DOHH2 (cell line): ENCODE measurements around the gene DTX4.
"Not testable (repeated sequence)": the region's sequence is repeated elsewhere in the genome, so short reads cannot be mapped to it uniquely, and the experiment has no call there.

Experiments
- H3F3A ChIP-seq: fragments of 200-600 bp; sonication (generic), shearing (Covaris generic); 2 replicates; pipeline ENCODE4 v1.6.0; 2016; ENCODE audit warnings: antibody characterized with exemption, mild to moderate bottlenecking; ENCODE audit not compliant: control insufficient read depth, insufficient read depth
- H3K27ac ChIP-seq: fragments of 200-600 bp; sonication (generic); 2 replicates; pipeline ENCODE4 v1.5.1; 2014; ENCODE audit warnings: low read depth, mild to moderate bottlenecking, low read length, moderate library complexity
- H3K27me3 ChIP-seq: fragments of 200-600 bp; sonication (generic); 2 replicates; pipeline ENCODE4 v1.6.1; 2014; ENCODE audit warnings: mild to moderate bottlenecking, low read length, mixed read lengths; ENCODE audit not compliant: control insufficient read depth
- H3K36me3 ChIP-seq: fragments of 200-600 bp; sonication (generic); 2 replicates; pipeline ENCODE4 v1.6.1; 2014; ENCODE audit warnings: mild to moderate bottlenecking, low read length, moderate library complexity, mixed read lengths; ENCODE audit not compliant: control insufficient read depth
- H3K4me1 ChIP-seq: fragments of 200-600 bp; sonication (generic); 2 replicates; pipeline ENCODE4 v1.6.1; 2014; ENCODE audit warnings: mild to moderate bottlenecking, low read length, mixed read lengths; ENCODE audit not compliant: control insufficient read depth
- H3K4me2 ChIP-seq: fragments of 200-600 bp; sonication (generic); 2 replicates; pipeline ENCODE4 v1.6.0; 2014; ENCODE audit warnings: mild to moderate bottlenecking, low read length, moderate library complexity
- H3K4me3 ChIP-seq: fragments of 200-600 bp; sonication (generic); 2 replicates; pipeline ENCODE4 v1.5.1; 2014; ENCODE audit warnings: mild to moderate bottlenecking, low read length, mixed read lengths
- H3K79me2 ChIP-seq: fragments of 200-600 bp; sonication (generic); 2 replicates; pipeline ENCODE4 v1.6.1; 2014; ENCODE audit warnings: mild to moderate bottlenecking, low read length, mixed read lengths; ENCODE audit not compliant: control insufficient read depth
- H3K9me2 ChIP-seq: fragments of 200-600 bp; sonication (generic); replicated peaks from 2 replicates; pipeline ENCODE4 v1.6.1; 2014; ENCODE audit warnings: mild to moderate bottlenecking, low read length, mixed read lengths; ENCODE audit not compliant: control insufficient read depth
- H3K9me3 ChIP-seq: fragments of 200-600 bp; sonication (generic); 2 replicates; pipeline ENCODE4 v1.6.1; 2014; ENCODE audit warnings: antibody characterized with exemption, low read length, mixed read lengths; ENCODE audit not compliant: control insufficient read depth, insufficient read depth
- H4K20me1 ChIP-seq: fragments of 200-600 bp; sonication (generic); 2 replicates; pipeline ENCODE4 v1.6.0; 2014; ENCODE audit warnings: low read depth, mild to moderate bottlenecking, antibody characterized with exemption, low read length, moderate library complexity; ENCODE audit not compliant: control insufficient read depth, insufficient read depth
- EZH2phosphoT487 ChIP-seq: fragments of 200-600 bp; sonication (generic); IDR thresholded peaks from 2 replicates; pipeline ENCODE4 v1.6.1; 2017; ENCODE audit warnings: borderline replicate concordance, mild to moderate bottlenecking, antibody characterized with exemption, low read length, moderate library complexity, mixed read lengths
- TF ChIP-seq, protein P1 (sequence below): fragments of 200-600 bp; sonication (generic); IDR thresholded peaks from one replicate; pipeline ENCODE4 v1.5.1; 2014; ENCODE audit warnings: antibody characterized with exemption, mild to moderate bottlenecking, low read depth, low read length; ENCODE audit not compliant: poor library complexity, severe bottlenecking

DTX4 gene

DNA sequence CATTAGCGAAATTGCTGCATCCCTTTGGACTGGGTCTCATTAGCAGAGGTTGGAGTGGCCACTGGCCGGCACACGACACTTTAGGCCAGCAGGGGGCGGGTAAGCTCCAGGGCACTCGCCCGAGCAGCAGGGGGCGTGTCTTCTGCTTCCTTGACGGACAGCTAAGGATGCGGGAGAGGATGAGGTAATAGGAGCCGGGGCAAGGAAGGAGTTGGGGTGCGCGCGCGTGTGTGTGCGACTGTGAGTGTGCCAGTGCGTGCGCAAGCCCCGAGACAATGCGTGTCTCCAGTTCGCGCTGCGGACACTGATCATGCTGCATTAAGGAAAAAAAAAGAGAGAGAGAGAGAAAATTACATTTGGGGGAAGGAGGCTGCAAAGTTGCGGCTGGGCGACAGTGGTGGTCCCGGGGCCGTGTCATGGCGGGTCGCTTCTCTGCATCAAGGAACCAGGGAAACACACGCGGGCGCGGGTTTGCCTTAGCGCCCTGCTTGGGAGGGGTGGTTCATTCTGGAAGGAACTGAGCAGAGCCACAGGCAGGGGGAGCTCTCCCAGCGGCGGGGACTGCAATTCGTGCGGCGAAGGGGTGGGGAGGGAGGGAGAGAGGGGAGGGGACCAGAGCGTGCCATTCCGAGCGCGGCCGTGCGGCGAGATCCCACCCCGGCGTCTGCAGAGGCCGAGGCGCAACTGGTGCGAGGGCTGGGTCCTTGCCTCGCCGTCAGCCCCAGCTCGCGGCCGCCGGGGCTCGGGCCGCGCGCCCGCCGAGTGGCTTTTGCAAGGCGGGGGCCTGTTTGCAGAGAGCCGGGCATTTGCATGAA lies at the start of gene DTX4:
DTX4 (plus strand) TSS at position 625 of the 815 bp plus-strand sequence. CDS start 464 bp downstream, outside the sequence.
- H3K27ac ChIP-seq: peak within 1 kb of the TSS; percentile 22; the same call in 1 of the 2 replicates

DNA sequence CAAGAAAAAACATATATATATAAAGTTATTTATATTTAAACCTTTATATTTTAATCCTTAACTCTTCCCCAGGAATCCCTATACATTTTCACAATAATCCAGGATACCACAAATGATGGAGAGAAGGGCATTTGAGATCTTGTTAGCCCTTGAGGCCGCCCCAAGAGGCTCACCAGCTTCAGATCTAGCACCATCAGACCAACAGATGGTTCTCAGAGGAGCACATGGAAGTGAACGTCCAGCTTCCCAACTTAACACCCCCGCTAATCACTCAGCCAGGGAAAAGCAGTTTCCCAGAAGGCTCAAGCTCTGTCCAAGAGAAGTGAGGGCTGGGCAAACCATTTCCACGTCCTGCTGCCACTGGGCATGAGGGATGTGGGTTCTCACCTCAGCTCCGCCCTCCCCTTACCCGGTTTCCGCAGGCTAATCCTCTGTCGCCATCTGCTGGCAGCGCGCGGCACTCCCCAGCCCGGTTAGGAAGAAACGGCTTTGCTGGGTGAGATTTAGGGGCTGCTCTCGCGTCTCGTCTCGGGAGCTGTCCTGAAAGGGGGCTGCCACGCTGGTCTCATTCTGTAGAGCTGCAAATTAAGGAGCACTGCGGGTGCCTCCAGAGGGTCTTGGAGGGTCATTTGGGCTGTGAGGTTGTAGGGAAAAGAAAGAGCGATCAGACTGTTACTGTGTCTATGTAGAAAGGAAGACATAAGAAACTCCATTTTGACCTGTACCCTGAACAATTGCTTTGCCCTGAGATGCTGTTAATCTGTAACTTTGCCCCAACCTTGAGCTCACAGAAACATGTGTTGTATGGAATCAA lies 36.1 kb upstream of the DTX4 start:
- Histone ChIP-seq H3K79me2 (no peaks in the 10 kb centered on the region), H3K4me2 (peak overlapping the region; percentile 53), H3K9me3 (peaks cover 42% of the 10 kb centered on the region), H3K4me3 (peak overlapping the region; percentile 37; the same call in 1 of the 2 replicates), H3K27me3 (no peaks in the 10 kb centered on the region), H3K4me1 (peaks cover 33% of the 10 kb centered on the region), H3K9me2 (no peaks in the 10 kb centered on the region), H3K27ac (no peak overlapping the region), H3F3A (no peaks in the 10 kb centered on the region), H3K36me3 (peaks cover 37% of the 10 kb centered on the region), H4K20me1 (no peaks in the 10 kb centered on the region)
- TF ChIP-seq EZH2phosphoT487: no peak
- TF ChIP-seq, protein P1, sequence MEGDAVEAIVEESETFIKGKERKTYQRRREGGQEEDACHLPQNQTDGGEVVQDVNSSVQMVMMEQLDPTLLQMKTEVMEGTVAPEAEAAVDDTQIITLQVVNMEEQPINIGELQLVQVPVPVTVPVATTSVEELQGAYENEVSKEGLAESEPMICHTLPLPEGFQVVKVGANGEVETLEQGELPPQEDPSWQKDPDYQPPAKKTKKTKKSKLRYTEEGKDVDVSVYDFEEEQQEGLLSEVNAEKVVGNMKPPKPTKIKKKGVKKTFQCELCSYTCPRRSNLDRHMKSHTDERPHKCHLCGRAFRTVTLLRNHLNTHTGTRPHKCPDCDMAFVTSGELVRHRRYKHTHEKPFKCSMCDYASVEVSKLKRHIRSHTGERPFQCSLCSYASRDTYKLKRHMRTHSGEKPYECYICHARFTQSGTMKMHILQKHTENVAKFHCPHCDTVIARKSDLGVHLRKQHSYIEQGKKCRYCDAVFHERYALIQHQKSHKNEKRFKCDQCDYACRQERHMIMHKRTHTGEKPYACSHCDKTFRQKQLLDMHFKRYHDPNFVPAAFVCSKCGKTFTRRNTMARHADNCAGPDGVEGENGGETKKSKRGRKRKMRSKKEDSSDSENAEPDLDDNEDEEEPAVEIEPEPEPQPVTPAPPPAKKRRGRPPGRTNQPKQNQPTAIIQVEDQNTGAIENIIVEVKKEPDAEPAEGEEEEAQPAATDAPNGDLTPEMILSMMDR: peak; percentile 97

More for the DNA sequence above, at the start of gene DTX4:
- Histone ChIP-seq H3K9me2 (no peaks in the 10 kb centered on the region), H3K27me3 (peaks cover 37% of the 10 kb centered on the region), H4K20me1 (no peaks in the 10 kb centered on the region; the same call in 1 of the 2 replicates), H3F3A (no peaks in the 10 kb centered on the region), H3K36me3 (no peaks in the 10 kb centered on the region), H3K9me3 (no peaks in the 10 kb centered on the region), H3K79me2 (no peaks in the 10 kb centered on the region), H3K4me2 (peak within 1 kb of the TSS; percentile 99), H3K4me1 (peaks cover 21% of the 10 kb centered on the region), H3K4me3 (peak within 1 kb of the TSS; percentile 98)
- no peak for TF ChIP-seq EZH2phosphoT487
- TF ChIP-seq, protein P1: peak; percentile 82

DNA sequence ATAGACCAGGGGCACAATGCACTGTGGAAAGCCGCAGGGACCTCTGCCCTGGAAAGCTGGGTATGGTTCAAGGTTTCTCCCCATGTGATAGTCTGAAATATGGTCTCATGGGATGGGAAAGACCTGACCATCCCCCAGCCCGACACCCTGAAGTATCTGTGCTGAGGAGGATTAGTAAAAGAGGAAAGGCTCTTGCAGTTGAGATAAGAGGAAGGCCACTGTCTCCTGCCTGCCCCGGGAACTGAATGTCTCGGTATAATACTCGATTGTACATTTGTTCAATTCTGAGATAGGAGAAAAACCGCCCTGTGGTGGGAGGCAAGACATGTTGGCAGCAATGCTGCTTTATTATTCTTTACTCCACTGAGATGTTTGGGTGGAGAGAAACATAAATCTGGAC lies 35.4 kb upstream of the DTX4 start:
- H3K27ac ChIP-seq, H3F3A ChIP-seq, H3K4me2 ChIP-seq, H3K9me2 ChIP-seq, H3K4me3 ChIP-seq, H4K20me1 ChIP-seq, H3K27me3 ChIP-seq, H3K79me2 ChIP-seq: not testable (repeated sequence)
- Histone ChIP-seq H3K4me1 (peaks cover 34% of the 10 kb centered on the region), H3K36me3 (peaks cover 32% of the 10 kb centered on the region), H3K9me3 (peaks cover 35% of the 10 kb centered on the region)
